Activated CD8-positive, alpha-beta memory T cell treated with anti-CD3 and anti-CD28 coated beads, Interleukin-2, amount 50 U/mL, for 1 hour (primary cell): ENCODE data around the gene ARVCF.

Experiments used
- DNase-seq: peaks from one replicate; pipeline ENCODE4 v3.0.0-alpha.2; 2020; ENCODE audit errors: extremely low read depth

The ARVCF gene

DNA sequence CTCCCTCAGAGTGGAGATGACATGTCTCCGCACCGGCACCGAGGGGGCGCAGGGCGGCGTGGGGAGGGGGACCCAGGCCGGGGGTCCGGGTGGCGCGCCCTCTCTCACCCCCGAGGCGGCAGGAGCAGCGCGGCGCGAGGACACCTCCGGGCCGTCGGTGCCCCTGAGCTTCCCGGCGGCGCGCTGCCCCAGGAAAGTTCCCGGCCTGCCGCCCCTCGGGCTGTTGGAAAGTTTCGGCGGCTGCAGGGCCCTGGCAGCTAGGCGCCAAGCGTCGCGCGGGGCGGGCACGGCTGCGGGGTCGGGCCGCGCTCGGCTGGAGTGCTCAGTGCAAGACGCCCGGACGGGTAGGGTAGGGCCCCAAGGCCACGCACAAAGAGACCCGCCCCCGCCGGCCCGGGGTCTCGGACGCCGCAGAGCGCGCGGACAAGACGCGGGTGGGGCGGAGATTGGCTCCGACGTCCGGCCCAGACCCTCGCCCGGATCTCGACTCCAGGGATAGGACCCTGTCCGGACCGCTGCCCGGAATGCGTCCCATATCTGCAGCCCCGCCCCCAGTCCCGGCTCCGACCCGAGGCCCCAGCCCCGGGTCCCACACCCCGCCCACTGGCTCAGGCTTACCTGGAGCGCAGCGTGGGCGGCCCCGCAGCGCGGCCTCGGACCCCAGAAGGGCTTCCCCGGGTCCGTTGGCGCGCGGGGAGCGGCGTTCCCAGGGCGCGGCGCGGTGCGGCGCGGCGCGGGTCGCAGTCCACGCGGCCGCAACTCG, 471 bp downstream of the ARVCF start:
- DNase-seq = no peak

DNA sequence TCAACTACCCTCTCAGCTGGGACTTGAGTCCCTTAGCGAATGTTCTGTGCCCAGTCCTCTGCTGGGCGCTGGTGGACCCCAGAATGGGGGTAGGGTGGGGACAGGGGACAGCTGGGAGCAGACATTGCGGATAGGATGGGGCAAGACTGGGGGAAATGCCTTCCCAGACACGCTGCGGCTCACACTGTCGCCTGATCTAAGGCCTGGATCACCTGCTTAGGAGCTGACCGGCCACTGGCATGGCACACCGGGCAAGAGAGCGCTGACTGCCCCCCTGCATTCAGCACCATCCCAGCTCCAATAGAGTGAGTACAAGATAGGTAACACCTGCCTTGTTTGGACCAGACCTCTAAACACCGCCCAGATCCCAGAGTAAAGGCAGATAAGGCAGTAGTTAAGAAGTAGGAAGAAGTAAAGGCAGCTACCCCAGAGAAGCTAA, 1.4 kb downstream of the ARVCF start:
- no peak for DNase-seq

DNA sequence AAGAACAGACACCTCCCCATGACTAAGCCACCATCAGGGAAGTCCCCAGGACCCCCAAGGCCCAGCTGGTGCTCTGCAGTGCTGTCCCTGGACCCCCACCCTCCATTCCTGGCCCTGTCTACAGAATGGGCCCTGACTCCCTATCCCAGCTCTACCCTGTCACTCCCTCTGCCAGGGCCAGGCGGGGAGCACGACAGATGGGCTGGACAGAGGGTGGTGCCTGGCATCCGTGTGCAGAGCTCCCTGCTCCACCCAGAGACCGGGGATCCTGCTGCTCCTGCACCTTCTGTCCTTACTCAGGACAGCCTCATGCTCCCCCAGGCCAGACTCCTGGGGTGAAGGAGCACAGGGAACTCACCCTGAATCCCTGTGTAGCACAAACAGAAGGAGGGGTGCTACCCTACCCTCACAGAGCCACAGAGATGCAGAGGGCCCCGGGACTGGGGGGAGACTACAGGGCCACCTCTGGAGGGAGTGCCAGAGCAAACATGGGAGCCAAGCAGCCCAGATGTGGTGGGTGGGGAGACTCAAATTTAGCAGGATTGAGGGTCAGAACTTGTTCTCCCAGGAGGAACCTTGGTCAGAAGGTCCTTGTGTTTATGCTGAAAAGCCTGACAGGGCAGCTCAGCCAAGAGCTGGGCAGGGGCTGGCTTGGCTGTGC, 2.0 kb downstream of the ARVCF start:
- DNase-seq = no peak

DNA sequence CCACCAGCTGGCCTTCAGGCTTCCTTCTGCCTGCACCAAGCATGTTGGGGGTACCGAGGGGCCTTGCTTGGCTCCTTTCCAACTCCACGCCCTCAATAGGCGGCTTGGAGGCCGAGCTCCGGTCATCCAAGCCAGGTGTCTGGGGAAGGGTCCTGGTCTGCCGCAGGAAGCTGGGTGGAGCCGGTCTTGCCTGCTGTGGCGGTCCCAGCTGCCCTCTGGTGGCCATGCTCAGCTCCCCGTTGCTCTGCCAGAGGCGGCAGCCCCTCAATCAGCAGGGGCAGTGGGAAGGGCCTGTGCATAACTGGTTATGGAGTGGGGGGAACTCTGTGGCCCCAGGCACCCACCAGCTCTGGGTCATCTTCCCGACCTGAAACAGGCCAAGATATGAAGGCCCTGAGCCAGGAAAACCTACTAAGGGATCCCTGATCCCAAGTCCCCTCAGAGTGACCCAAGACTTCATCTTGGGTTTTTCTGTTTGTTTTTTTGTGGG, 3.2 kb downstream of the ARVCF start:
- DNase-seq = no peak

DNA sequence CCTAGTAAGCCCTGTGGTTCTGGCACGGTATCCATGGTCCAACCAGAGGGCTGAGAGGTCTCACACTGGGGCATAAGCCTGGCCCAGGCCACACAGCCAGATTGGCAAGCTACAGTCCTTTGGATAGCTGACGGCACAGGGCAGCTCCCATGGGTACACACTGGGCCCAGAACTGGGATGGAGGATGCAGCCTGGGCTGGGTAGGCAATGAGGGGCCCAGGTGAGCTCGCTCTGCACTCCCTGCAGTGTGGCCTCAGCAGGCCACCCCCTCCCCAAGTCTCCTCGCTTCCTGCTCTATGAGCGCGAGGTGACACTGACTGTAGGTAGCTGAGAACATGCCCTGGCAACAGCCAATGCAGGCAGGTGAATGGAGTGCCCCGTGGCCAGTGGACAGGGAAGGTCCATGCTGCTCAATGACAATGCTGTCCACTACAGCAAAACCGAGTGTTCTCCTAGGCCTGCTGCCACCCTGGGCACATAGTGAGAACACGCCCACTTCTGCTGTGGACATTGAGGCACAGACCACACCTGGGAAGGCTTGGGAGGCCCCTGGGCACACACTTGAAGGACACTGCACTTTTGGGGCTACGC, 3.8 kb downstream of the ARVCF start:
- no peak for DNase-seq

DNA sequence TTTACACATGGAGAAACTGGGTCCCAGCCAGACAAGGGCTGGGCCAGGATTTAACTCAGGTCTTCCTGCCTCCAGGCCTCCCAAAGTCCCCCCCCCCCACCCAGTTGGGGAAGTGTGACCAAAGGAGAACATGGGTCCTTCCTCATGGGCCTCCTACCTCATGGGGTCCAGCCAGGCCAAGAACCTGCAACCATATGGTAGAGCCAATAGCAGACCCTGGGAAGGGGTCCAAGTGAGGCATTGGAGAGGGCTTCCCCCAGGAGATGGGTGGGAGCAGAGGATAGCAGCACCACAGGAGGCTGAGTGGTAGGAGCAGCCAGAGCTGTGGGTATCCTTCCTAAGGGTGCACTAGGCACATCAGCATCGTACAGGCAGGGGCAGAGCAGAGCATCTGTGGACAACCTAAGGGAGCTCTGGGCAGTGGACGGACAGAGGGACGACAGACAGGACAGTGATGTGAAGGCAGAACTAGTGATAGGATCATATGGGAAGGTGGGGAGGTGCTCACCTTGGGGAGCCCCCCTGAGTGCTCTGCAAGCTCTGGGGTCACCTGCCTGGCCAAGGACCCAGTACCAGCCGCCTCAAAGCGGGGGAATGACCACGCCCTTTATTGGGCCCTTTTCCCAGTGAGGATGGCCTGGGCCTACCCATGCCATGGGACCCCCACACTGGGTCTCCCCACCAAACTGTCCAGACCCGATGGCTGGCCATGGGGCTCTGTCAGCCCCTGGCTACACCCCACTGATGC, 4.5 kb downstream of the ARVCF start:
- DNase-seq = no peak

DNA sequence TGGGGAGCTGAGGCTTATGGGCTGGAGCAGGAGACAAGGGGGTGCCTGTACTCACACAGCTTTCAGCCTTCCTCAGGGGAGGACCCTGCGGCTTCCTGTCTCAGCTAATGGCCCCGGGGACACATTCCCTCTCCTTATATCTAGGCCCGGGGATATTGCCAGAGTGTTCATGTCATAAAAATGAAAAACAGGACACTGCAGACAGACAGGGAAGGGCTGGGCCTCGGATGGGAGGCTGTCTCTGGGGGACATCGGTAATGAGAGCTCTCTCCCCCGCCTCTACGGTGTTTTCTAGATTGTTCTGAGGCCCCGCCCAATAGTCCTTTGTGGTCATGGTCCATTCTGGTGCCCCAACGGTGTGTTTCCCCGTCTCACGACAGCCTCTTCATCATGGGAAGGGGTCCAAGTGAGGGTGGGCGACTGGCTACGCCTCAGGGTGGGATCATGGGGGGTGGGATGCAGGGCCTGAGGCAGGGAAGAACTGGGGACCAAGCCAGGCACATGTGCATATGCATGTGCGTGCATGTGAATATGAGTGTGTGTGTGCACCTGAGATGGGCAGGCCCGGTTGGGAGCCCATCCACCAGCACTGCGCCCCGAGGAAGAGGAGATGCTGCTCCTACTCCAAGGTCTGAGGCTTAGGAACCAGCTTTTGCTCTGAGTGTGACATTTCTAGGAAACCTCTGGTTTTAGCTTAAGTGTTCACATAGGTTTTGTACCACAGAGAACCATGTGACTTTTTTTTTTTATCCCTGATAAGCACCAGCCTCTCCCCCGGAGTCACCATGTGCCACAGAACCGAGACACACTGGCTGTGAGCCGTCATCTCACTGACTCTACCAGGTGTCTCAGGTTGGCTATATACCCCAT, 5.3 kb downstream of the ARVCF start:
- no peak for DNase-seq

DNA sequence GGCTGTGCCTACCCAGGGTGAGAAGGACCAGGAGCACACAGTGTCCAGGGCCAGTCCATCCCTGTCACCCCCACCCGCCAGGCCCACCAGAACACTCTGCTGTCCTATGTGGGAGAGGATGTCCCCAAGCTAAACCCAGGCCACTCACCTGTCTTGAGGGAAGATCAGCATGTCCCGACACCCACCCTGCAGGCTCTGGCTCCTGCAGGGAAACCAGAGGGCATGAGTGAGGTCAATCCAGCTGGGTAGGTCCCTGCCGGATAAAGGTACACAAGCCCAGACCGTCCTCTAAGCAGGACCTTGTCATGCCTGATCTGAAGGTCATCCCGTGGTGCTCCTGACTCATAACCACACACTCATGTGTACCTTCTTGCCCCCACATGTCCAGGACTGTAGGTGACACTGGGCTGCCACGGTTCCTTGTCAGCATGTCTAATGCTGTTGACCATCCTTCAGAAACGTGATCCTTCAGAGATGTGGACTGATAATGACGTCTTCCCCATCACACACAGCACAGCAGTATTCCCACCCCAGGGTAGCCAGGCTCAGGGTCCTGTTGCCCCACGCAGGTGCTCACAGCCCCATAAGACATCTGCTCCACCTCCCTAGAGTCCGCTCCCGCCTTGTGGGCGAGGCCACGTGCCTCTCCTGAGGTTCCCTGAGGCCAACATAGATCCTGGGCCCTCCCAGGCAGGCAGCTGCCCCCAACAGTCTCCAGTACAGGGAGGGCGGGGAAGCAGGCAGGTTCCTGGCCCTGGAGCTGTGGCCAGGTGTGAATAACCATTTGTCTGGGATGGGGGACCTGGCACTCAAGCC, 6.1 kb downstream of the ARVCF start:
- DNase-seq = no peak

DNA sequence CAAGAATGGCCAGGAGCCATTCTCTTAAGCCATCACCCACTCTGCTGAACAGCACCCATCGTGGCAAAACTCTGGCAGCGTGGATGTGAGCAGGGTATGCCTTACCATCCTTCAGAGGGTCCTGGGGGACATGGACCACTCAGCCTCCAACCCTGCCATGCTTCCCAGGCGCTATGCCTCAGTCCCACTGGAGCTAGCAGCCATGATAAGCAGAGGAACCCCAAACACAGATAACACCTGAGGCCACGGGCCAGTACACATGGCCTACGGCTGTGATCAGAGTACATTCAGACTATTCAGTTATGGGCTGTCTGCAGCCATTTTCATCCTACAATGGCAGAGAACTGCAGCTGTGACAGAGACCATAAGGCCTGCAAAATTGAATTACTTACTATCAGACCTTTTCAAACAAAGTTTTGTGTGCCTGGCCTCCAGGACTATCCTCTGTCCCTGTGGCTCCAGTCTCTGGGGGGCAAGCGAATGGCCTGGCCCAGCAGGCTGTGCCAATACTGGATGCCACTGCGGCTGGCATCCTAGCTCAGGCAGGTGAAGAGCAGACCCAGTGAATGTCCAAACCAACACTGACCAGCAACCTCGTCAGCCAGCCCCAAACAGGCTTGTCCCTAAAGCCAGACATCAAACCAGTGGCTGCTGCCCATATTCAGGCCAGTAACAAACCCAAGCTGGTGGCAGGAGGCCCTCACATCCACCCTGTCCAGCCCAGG, 6.9 kb downstream of the ARVCF start:
- no peak for DNase-seq

DNA sequence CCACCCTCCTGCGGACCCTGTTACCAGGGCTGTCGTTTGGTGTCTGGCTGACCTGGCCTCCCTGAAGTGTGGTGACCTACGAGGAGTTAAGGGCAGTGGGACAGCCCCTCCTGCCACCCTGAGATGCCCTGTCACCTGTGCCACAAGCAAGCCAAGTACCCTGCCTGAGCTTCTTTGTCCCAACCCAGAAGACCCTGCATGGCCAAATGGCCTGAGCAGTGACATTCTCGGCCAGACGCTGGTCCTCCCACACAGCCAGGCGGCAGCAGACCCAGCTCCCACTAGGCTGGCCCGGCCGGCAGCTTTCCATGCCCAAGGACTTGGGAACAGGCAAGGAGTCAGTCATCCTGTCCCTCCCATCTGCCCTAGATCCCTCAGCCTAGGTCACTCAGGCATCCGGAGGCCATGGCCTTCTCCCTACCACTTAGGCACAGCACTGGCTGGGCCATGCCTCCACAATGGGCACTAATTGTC, 7.6 kb downstream of the ARVCF start:
- DNase-seq = no peak

DNA sequence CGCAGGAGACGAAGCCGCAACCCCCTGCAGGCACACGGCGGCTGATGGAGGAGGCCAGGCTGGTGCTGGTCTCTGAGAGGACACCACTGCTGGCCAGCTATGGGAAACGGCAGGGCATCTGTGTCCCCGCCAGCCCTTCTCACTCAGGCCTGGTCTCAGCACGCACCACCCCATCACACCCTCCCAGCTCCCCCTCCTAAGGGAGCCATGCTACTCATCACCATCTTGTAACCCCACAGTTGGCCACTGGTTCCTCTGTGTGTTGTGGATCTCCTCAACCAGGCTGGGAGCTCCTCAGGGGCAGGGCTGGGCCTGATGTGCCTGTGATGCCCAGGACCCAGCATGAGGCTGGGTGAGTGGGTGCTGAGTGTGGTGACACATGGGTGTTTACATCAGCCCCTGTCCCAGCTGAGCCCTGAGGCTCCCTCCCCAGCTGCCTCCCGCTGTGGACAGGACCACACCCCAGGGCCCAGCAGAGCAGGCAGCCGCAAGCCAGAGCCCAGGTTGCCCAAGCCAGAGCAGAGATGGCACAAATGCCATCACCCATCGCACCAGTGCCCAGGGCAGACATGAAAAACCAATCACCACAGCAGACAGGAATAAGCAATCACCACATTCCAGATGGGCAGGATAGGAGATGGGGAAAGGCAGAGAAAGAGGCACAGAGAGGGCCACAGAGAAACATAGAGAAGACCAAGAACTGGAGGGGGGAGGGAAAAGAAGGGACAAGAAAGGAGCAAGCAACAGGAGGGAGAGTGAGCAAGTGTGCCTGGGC, 8.2 kb downstream of the ARVCF start:
- DNase-seq = no peak

DNA sequence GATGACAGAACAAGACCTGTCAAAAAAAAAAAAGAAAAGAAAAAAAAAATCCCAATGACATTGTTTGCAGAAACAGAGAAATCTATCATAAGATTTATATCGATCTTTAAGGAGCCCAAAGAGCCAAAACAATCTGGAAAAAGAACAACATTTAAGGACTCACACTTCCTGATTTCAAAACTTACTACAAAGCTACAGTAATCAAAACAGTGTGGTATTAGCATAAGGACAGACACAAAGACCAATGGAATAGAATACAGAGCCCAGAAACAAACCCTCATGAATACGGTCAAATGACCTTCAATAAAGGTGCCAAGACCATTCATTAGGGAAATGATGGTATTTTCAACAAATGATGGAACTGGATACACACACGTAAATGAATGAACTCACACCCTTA, 12.2 kb downstream of the ARVCF start:
- DNase-seq = no peak

DNA sequence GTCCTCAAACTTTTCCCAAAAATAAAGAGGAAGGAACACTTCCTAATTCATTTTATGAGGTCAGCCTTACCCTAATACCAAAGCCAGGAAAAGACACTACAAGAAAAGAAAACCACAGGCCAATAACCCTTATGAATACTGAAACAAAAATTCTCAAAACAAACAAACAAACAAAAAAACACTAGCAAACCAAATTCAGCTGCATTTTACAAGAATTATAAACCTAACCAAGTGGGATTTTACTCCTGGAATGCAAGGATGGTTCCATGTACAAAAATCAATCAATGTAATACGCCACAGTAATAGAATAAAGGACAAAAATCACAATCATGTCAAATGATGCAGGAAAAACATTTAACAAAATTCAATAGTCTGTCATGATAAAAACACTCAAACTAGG, 13.3 kb downstream of the ARVCF start:
- no peak for DNase-seq

DNA sequence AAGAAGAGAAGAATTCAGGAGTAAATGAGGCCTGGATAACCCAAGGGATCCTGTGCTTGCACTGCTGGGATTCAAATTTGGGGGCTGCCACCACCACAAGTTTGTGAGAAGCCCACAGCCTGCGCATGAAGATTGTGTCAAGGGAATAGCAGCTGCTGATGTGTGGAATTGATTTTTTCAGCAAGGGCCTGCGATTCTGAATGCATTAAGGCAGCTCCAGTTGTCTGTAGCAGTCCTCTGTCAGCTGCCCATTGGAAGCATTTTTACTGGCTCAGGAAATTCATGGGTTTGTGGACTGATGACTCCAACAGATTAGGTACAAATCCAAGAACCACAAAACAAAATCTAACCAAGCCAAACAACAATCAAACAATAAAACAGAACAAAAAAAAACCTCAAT, 14.0 kb downstream of the ARVCF start:
- no peak for DNase-seq

DNA sequence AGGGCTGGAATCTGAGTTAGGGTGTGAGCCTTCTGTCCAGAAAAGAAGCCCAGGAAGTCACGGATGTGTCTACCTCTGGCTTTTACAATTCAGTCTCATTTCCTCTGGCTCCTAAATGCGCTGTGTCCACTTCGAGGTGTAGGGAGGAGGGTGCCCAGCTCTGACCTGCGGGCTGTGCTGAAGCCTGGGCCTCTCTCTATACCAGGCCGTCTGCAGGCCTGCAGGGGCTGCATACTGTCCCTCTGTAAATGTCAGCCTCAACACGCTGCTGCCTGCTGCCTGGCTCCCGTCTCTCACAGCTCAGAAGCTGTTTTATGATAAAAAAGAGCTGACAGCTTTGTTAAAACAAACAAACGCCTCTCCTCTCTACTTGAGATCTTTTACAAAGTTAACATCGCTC, 14.5 kb downstream of the ARVCF start:
- no peak for DNase-seq

DNA sequence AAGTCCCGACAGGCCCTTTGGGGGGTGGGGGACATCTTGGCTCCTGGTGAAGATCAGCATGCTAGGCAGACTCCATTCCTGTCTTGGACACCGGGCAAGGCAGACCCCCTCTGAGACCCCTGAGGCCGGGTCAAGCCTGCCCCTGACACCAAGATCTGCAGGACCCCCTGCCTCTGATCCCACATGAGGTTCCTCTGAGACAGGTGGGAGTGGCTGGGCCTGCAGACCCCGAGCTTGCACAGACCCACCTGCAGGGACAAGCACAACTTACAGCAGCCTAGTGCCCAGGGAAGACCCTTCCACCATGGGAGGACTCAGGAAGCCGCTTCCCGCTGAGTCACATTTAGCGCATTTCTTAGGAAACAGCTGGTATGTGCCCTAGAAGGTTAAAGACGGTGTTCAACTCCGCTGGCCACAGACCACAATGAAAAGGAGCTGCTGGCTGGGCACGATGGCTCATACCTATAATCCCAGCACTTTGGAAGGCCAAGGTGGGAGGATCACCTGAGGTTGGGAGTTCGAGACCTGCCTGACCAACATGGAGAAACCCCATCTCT, 15.5 kb downstream of the ARVCF start:
- DNase-seq = no peak

DNA sequence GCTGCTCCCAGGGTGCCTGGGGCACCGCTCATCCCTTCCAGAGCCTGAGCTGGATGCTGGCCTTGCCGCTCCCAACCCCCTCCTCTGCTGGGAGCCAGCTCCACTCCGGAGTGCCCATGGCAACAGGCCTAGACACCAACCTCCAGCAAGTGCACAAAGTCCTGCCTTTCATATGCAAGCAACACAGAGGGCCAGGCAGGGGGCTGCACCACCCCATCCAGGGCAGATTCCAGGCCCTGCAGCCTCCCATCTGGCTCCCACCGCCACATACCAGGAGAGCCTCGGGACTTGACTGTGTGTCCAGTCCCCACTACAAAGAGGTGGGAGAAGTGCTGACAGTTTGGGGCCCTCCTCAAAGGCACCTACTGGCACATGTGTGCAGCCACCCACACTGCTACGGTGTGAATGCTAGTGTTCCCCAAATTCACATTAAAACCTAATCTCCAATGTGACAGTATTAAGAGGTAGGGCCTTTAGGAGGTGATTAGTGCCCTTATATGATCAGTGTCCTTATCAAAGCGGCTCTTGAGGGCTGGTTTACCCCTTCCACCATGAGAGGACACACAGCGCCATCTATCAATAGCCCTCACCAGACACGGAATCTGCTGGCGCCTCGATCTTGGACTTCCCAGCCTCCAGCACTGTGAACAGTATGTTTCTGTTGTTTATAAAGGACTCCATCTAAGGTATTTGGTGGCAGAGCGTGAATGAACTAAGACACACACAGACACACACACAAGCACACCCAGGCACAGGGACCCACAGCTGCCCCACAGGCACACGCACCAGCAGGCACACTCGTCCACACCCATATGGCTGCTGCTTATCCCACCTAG, 16.2 kb downstream of the ARVCF start:
- DNase-seq = no peak
